GM18502 (cell line): ENCODE measurements around the gene MSANTD3.
"Not testable (repeated sequence)": the region's sequence is repeated elsewhere in the genome, so short reads cannot be mapped to it uniquely, and the experiment has no call there.

ENCODE experiments used
- ATAC-seq: cut with Tn5 transposase; IDR thresholded peaks from one replicate; pipeline ENCODE4 v1.9.1; 2021; ENCODE audit warnings: mild to moderate bottlenecking; ENCODE audit not compliant: unreplicated experiment, poor library complexity

Gene MSANTD3, protein sequence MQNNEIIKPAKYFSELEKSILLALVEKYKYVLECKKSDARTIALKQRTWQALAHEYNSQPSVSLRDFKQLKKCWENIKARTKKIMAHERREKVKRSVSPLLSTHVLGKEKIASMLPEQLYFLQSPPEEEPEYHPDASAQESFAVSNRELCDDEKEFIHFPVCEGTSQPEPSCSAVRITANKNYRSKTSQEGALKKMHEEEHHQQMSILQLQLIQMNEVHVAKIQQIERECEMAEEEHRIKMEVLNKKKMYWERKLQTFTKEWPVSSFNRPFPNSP

DNA sequence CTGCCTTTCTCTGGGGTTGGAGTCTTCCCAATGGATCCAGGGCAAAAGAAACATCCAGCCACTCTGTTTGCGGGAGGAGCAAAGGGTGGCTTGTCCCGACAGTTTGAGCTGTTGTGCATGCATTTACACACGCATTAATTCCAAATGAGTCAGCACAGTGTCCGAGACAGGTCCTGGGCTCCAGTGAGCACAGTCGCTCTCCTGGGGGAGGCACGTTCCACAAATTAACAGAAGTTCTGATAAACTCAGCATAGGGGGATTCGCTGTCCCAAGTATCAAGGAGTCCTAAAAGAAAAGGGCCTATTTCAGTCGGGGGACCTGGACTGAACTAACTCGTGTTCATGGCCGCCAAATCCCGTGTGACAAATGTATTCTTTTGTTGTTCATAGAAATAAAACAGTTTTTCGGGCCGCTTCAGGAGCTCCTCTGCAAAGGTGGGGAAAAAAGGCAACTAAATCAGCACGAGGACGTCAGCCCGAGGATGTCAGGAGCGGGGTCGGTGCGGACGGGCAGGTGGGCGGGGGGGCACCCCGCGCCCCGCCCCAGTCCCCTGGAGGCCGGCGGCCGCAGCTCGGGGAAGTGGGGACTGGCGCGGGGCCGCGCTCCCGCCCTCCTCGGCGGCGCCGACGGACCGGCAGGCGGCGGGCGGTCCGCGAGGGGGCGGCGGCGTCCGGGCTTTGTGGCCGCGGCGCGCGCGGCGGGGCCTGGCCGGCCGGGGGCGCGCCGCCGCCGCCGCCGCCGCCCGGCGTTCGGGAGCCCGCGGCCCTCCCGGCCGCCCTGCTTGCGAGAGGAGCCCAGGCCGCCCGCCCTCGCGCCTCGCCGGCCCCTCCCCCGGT, at the start of gene MSANTD3:
Gene MSANTD3, plus strand, starts transcription at position 614 of the 836 bp plus-strand sequence. CDS start 14,796 bp downstream, outside the sequence.
- ATAC-seq, result peak; percentile 74

DNA sequence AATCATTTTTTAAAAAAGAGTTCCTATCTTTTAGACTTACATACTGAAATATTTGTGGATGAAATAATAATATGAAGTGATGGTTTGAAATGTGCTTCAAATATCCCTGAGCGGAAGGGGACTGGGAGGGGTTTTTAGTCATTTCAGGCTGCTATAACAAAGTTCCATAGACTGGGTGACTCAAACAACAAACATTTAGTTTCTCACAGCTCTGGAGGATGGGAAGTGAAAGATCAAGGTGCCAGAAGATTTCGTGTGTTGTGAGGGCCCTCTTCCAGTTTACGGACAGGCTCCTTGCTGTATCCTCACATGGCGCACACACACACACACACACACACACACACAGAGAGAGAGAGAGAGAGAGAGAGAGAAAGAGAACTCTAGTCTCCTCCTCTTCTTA, 47.1 kb upstream of the MSANTD3 start:
- no peak for ATAC-seq

DNA sequence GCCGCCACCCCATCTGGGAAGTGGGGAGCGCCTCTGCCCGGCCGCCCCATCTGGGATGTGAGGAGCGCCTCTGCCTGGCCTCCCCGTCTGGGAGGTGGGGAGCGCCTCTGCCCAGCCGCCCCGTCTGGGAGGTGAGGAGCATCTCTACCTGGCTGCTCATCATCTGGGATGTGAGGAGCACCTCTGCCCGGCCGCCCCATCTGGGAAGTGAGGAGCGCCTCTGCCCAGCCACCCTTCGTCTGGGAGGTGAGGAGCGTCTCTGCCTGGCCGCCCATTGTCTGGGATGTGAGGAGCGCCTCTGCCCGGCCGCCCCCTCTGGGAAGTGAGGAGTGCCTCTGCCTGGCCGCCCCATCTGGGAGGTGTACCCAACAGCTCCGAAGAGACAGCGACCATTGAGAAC, 34.0 kb upstream of the MSANTD3 start:
- not testable (repeated sequence) for ATAC-seq

DNA sequence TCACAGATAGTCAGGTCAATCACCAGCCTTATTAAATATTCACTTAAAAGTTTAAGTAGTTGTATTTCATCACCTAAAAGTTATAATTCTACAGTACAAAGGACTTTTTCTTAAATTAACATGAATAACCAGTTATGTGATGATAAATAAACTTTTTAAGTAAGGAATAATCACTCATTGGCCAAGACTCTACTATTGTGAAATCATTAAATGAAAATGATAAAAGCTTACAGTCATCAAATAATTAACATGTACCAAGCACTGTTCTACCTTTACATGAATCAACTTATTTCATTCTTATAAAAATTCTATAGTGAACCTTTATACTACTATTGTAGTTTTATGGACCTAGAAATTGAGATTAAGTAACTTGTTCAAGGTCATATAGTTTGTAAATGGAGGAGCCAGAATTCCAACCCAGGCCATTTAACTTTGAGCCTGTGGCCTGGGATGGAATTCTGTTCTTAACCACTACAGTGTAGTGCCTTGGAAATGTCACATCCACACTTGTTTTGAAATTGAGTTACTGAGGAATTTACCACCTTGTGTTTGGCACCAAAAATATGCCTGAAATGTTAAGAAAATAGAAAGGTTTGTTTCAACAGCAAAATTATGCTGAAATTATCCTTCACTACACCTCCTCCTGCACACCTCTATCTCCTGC, 32.8 kb upstream of the MSANTD3 start:
- no peak for ATAC-seq

GRCh38 chr9:100394816-100395215, 32.1 kb upstream of the MSANTD3 start:
- no peak for ATAC-seq

GRCh38 chr9:100396769-100397168, 30.2 kb upstream of the MSANTD3 start:
- ATAC-seq, result no peak

GRCh38 chr9:100397529-100398266, 29.2 kb upstream of the MSANTD3 start:
- ATAC-seq, result no peak

GRCh38 chr9:100401042-100401441, 25.9 kb upstream of the MSANTD3 start:
- no peak for ATAC-seq

DNA sequence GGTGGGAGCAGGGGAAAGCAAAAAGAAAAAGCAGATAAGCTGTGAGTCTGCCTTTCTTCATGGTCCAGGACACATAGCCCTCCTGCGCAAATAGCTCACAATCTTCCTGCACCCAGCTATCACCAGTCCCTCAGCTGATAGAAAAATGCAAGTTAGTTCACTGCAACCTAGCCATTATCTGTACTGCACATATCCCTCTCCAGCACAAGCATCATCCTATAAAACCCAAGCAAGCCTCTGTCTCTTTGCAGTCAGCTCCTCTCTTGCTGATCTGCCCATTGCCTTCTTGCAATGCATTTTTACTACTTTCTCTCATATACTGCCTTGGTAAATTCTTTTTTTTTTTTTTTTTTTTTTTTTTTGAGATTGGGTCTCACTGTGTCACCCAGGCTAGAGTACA, 20.0 kb upstream of the MSANTD3 start:
- ATAC-seq, result no peak

- no peak for ATAC-seq
Observed at GRCh38 chr9:100408546-100409175, 18.3 kb upstream of the MSANTD3 start.

- no peak for ATAC-seq
Observed at GRCh38 chr9:100409176-100409556, 17.8 kb upstream of the MSANTD3 start.

DNA sequence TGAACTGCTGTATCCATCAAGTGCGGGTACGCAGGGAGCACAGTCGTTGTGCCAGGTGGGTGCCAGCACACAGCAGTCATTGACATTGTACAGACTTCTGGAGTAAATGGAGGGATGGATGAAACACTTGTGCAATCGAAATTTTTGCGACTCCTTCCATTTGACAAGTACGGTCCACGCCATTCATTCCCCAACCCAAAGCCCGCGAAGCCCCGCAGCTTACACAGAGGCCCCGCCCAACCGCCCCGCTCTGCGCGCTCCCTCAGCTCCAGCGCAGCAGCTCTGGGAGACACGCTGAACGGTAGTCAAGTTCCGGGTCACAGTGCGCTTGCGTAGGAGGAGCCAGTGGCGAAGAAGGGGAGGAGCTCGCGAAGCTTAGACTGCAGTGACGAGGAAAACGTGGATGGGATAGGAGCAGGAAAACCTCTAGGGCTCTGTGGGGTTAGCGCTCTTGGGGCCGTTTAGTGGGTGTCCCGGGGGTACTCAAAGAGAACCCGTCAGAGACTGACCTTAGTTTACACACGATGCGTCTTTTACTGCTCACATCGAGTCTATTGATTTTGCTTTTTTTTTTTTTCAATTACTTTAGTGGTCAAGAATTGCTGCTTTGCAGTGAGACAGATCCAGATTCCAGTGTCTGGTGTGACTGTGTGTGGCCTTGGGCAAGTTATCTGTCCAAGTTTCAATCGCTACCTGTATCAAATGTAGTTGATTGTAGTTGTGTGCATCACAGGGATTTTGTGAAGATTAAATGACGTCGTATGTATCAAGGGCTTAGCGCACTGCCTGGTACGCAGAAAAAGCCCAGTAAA, 15.3 kb upstream of the MSANTD3 start:
- ATAC-seq, result peak; percentile 100

GRCh38 chr9:100413839-100414420, 13.0 kb upstream of the MSANTD3 start:
- no peak for ATAC-seq

DNA sequence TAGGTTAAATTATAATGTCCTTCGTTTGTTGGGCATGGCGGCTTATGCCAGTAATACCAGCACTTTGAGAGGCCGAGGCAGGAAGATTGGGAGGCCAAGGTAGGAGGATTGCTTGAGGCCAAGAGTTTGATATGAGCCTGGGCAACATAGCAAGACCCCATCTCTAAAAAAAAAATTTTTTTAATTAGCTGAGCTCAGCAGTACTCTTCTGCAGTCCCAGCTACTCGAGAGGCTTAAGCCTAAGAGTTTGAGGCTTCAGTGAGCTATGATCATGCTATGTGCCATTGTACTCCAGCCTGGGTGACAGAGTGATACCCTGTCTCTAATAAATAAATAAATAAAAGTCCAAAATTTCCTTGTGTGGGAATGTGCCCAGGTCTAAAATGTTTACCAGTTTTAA, 9.1 kb upstream of the MSANTD3 start:
- ATAC-seq, result no peak

DNA sequence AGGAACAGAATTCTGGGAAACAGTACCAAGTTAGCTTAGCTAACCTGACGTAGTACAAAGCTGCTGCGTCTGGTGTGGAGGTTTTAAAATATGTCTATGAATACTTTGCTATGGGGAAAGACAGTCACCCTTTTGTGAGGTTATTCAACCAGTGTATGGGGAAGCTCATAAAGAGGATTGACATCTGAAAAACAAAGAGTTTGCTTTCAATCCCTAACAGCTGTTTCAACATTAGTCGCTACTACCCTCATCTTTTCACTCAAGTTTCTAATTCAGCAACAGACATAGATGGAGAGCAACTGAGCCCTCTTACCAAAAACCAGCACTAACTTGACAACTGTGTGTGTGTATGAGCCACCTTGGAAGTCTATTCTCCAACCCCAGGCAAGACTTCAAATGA, 7.8 kb upstream of the MSANTD3 start:
- no peak for ATAC-seq

DNA sequence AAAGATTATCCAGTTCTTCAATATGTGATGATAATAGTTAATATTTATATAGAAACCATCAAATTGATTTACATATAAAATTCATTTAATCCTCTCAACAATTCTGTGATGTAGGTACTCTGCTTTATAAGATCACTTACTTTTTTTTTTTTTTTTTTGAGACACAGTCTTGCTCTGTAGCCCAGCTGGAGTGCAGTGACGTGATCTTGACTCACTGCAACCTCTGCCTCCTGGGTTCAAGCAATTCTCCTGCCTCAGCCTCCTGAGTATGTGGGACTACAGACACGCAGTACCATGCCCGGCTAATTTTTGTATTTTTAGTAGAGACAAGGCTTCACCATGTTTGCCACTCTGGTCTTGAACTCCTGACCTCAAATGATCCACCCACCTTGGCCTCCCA, 5.8 kb upstream of the MSANTD3 start:
- not testable (repeated sequence) for ATAC-seq

- ATAC-seq, result no peak
Observed at GRCh38 chr9:100425758-100426157, 1.2 kb upstream of the MSANTD3 start.

DNA sequence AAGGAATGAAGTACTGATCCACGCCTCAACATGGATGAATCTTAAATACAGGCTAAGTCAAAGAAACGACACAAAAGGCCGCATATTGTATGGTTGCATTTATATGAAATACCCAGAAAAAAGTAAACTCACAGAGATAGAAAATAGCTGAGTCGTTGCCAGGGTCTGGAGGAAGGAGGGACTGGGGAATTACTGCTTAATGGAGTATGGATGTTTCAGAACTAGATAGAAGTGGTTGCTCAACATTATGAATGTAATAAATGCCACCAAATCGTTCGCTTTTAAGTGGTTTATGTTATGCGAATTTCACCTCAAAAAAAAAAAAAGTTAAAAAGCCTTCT, 784 bp upstream of the MSANTD3 start:
- ATAC-seq, result no peak
